HFF-Myc (cell line): Measurements from ENCODE around the gene ERN1.
A peak's percentile ranks its signal among the peaks of the same experiment; 100 is the strongest.

Source experiments
- DNase-seq: peaks from one replicate; pipeline ENCODE4 v3.0.0-alpha.2; 2011; ENCODE audit warnings: low read depth; ENCODE audit errors: extremely low read depth
- H3K4me3 ChIP-seq: replicated peaks from 2 replicates; pipeline ENCODE4 v1.5.1; 2011; ENCODE audit warnings: low read depth, mild to moderate bottlenecking, control low read depth, low read length
- TF ChIP-seq, protein P1 (sequence below): IDR thresholded peaks from 2 replicates; pipeline ENCODE4 v1.5.1; 2012; ENCODE audit warnings: mild to moderate bottlenecking, low read depth, low read length, control low read depth; ENCODE audit errors: missing control alignments

ERN1 gene

GRCh38 chr17:64139542-64139941, 9.6 kb upstream of the ERN1 start:
- H3K4me3 ChIP-seq = no peak overlapping the region
- TF ChIP-seq, protein P1, sequence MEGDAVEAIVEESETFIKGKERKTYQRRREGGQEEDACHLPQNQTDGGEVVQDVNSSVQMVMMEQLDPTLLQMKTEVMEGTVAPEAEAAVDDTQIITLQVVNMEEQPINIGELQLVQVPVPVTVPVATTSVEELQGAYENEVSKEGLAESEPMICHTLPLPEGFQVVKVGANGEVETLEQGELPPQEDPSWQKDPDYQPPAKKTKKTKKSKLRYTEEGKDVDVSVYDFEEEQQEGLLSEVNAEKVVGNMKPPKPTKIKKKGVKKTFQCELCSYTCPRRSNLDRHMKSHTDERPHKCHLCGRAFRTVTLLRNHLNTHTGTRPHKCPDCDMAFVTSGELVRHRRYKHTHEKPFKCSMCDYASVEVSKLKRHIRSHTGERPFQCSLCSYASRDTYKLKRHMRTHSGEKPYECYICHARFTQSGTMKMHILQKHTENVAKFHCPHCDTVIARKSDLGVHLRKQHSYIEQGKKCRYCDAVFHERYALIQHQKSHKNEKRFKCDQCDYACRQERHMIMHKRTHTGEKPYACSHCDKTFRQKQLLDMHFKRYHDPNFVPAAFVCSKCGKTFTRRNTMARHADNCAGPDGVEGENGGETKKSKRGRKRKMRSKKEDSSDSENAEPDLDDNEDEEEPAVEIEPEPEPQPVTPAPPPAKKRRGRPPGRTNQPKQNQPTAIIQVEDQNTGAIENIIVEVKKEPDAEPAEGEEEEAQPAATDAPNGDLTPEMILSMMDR = no peak
- no peak for DNase-seq

DNA sequence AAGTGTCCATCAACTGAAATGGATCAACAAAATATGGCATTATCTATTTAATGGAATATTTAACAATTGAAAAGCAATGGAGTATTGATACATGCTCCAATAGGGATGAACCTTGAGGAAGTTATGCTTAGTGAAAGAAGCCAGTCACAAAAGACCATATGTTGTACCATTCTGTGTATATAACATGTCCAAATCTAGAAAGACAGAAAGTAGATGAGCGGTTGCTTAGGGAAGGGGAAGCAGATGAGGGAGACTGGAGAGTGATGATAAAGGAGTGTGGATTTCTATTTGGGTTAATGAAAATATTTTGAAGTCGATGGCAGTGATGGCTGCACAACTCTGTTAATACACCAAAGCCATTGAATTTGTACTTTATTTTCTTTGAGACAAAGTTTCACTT, 8.5 kb upstream of the ERN1 start:
- TF ChIP-seq, protein P1 = no peak
- no peak for DNase-seq
- no peak overlapping the region for H3K4me3 ChIP-seq

GRCh38 chr17:64135000-64135399, 5.1 kb upstream of the ERN1 start:
- no peak for DNase-seq
- H3K4me3 ChIP-seq = no peak overlapping the region
- TF ChIP-seq, protein P1 = no peak

GRCh38 chr17:64134216-64134970, 4.4 kb upstream of the ERN1 start:
- TF ChIP-seq, protein P1 = no peak
- no peak for DNase-seq
- H3K4me3 ChIP-seq = no peak overlapping the region

- no peak for DNase-seq
- TF ChIP-seq, protein P1 = peak; percentile 44
- no peak overlapping the region for H3K4me3 ChIP-seq
Observed at GRCh38 chr17:64133546-64134215, 3.7 kb upstream of the ERN1 start.

GRCh38 chr17:64131606-64132270, 1.8 kb upstream of the ERN1 start:
- TF ChIP-seq, protein P1 = no peak
- H3K4me3 ChIP-seq = no peak overlapping the region
- no peak for DNase-seq
